ENCODE results near the gene ANKFN1. TPM values are rescaled to one million over a fixed set of nuclear protein-coding genes. Genes with fewer than 3 reads are reported as not detected.

The ANKFN1 gene
- total RNA-seq = not detected
- polyA plus RNA-seq = not detected
- 0 to 0.08 (median 0) reads per million in 6 experiments for total RNA-seq

- Mint-ChIP-seq H3K27me3 (peaks cover 0 to 2% (median 0%) of the 10 kb centered on the region in 5 donors), H3K4me1 (peaks cover 0 to 2% (median 0%) of the 10 kb centered on the region in 4 donors), H3K36me3 (no peaks in the 10 kb centered on the region), H3K27ac (no peak within 1 kb of the TSS), H3K9me3 (no peaks in the 10 kb centered on the region), H3K4me3 (no peak within 1 kb of the TSS)
- DNase-seq (no peak), ATAC-seq (no peak)
- POLR2A ChIA-PET = no interaction called here
Observed at GRCh38 chr17:56152874-56153602, at the start of gene ANKFN1. TSS of gene ANKFN1 (plus strand) at chr17:56153475. CDS start at chr17:56212668, 59,193 bp downstream.

- POLR2A ChIA-PET = no interaction called here
- no peak for ATAC-seq
- Mint-ChIP-seq H3K27ac (no peak overlapping the region), H3K4me1 (no peaks in the 10 kb centered on the region), H3K27me3 (peaks cover 0 to 11% (median 1%) of the 10 kb centered on the region in 5 donors), H3K4me3 (no peak overlapping the region), H3K9me3 (peaks cover 0 to 3% (median 0%) of the 10 kb centered on the region in 9 donors), H3K36me3 (no peaks in the 10 kb centered on the region)
- DNase-seq = no peak
Observed at GRCh38 chr17:56108811-56109284, 44.4 kb upstream of the ANKFN1 start.

GRCh38 chr17:56109836-56110235 is 43.4 kb upstream of the ANKFN1 start:
- Mint-ChIP-seq H3K4me3 (no peak overlapping the region), H3K4me1 (no peaks in the 10 kb centered on the region)
- POLR2A ChIA-PET = no interaction called here

GRCh38 chr17:56110463-56111135 is 42.7 kb upstream of the ANKFN1 start:
- ATAC-seq (no peak), DNase-seq (no peak)
- no peak overlapping the region for H3K4me3 Mint-ChIP-seq
- no peak overlapping the region for H3K27ac Mint-ChIP-seq
- POLR2A ChIA-PET = no interaction called here
- H3K4me1 Mint-ChIP-seq = no peaks in the 10 kb centered on the region
- H3K36me3 Mint-ChIP-seq = no peaks in the 10 kb centered on the region
- peaks cover 0 to under 1% (median 0%) of the 10 kb centered on the region in 9 donors for H3K9me3 Mint-ChIP-seq
- peaks cover 0 to 5% (median 0%) of the 10 kb centered on the region in 5 donors for H3K27me3 Mint-ChIP-seq

More at GRCh38 chr17:56109836-56110235, 43.4 kb upstream of the ANKFN1 start:
- no peak for ATAC-seq
- no peak for DNase-seq
- peaks cover 0 to 9% (median 0%) of the 10 kb centered on the region in 5 donors for H3K27me3 Mint-ChIP-seq
- no peak overlapping the region for H3K27ac Mint-ChIP-seq
- no peaks in the 10 kb centered on the region for H3K36me3 Mint-ChIP-seq
- peaks cover 0 to 3% (median 0%) of the 10 kb centered on the region in 9 donors for H3K9me3 Mint-ChIP-seq

- DNase-seq (no peak), ATAC-seq (no peak)
- no peaks in the 10 kb centered on the region for H3K4me1 Mint-ChIP-seq
- POLR2A ChIA-PET = no interaction called here
- peaks cover 0 to 3% (median 0%) of the 10 kb centered on the region in 9 donors for H3K9me3 Mint-ChIP-seq
- H3K4me3 Mint-ChIP-seq = no peak overlapping the region
- no peaks in the 10 kb centered on the region for H3K36me3 Mint-ChIP-seq
- H3K27ac Mint-ChIP-seq = no peak overlapping the region
- H3K27me3 Mint-ChIP-seq = peaks cover 0 to 5% (median 0%) of the 10 kb centered on the region in 5 donors
Observed at GRCh38 chr17:56111706-56112485, 41.4 kb upstream of the ANKFN1 start.

GRCh38 chr17:56113486-56113885 is 39.8 kb upstream of the ANKFN1 start:
- POLR2A ChIA-PET = no interaction called here
- Mint-ChIP-seq H3K27ac (no peak overlapping the region), H3K36me3 (no peaks in the 10 kb centered on the region), H3K9me3 (peaks cover 0 to 3% (median 0%) of the 10 kb centered on the region in 9 donors), H3K27me3 (peaks cover 0 to 4% (median 0%) of the 10 kb centered on the region in 5 donors), H3K4me3 (no peak overlapping the region), H3K4me1 (no peaks in the 10 kb centered on the region)
- DNase-seq = no peak
- no peak for ATAC-seq

GRCh38 chr17:56114469-56114868 is 38.8 kb upstream of the ANKFN1 start:
- ATAC-seq = no peak
- Mint-ChIP-seq H3K9me3 (peaks cover 0 to 3% (median 0%) of the 10 kb centered on the region in 9 donors), H3K27ac (no peak overlapping the region), H3K27me3 (peaks cover 0 to 4% (median 0%) of the 10 kb centered on the region in 5 donors), H3K36me3 (no peaks in the 10 kb centered on the region), H3K4me3 (no peak overlapping the region), H3K4me1 (no peaks in the 10 kb centered on the region)
- DNase-seq = no peak
- POLR2A ChIA-PET = no interaction called here

GRCh38 chr17:56119191-56119590 is 34.1 kb upstream of the ANKFN1 start:
- DNase-seq (no peak), ATAC-seq (no peak)
- Mint-ChIP-seq H3K36me3 (no peaks in the 10 kb centered on the region), H3K27ac (no peak overlapping the region), H3K4me1 (no peaks in the 10 kb centered on the region), H3K27me3 (no peaks in the 10 kb centered on the region), H3K9me3 (peaks cover 0 to 3% (median 0%) of the 10 kb centered on the region in 9 donors), H3K4me3 (no peak overlapping the region)
- POLR2A ChIA-PET = no interaction called here

- no peaks in the 10 kb centered on the region for H3K36me3 Mint-ChIP-seq
- peaks cover 0 to 3% (median 0%) of the 10 kb centered on the region in 9 donors for H3K9me3 Mint-ChIP-seq
- no peak overlapping the region for H3K27ac Mint-ChIP-seq
- H3K4me3 Mint-ChIP-seq = no peak overlapping the region
- ATAC-seq = no peak
- POLR2A ChIA-PET = no interaction called here
- H3K4me1 Mint-ChIP-seq = no peaks in the 10 kb centered on the region
- peaks cover 0 to 5% (median 0%) of the 10 kb centered on the region in 5 donors for H3K27me3 Mint-ChIP-seq
- no peak for DNase-seq
Observed at GRCh38 chr17:56119936-56120335, 33.3 kb upstream of the ANKFN1 start.

GRCh38 chr17:56121191-56122051 is 31.9 kb upstream of the ANKFN1 start:
- POLR2A ChIA-PET = no interaction called here
- no peak for DNase-seq
- Mint-ChIP-seq H3K4me3 (no peak overlapping the region), H3K9me3 (peaks cover 0 to 2% (median 0%) of the 10 kb centered on the region in 9 donors), H3K27ac (no peak overlapping the region), H3K4me1 (no peaks in the 10 kb centered on the region), H3K36me3 (no peaks in the 10 kb centered on the region), H3K27me3 (peaks cover 2 to 15% (median 3%) of the 10 kb centered on the region in 5 donors)
- ATAC-seq = no peak

- ATAC-seq (no peak), DNase-seq (peak in 2 of 10 donors; percentile 3 to 11)
- Mint-ChIP-seq H3K4me1 (no peaks in the 10 kb centered on the region), H3K27ac (peak overlapping the region in 1 of 10 donors; percentile 46), H3K36me3 (no peaks in the 10 kb centered on the region), H3K9me3 (no peaks in the 10 kb centered on the region), H3K27me3 (peaks cover 2 to 15% (median 3%) of the 10 kb centered on the region in 5 donors), H3K4me3 (no peak overlapping the region)
- POLR2A ChIA-PET = no interaction called here
Observed at GRCh38 chr17:56125830-56126819, 27.1 kb upstream of the ANKFN1 start.
